ENCODE data around the gene PDHA1. TPM values are rescaled to one million over a fixed set of nuclear protein-coding genes. Genes with fewer than 3 reads are reported as not detected.

The PDHA1 gene
- total and polyA plus RNA-seq, 2 of the 8 experiments (the other 6 are each of a cell fraction or from before 2014, with no cell fraction given) = 128 to 225 TPM

DNA sequence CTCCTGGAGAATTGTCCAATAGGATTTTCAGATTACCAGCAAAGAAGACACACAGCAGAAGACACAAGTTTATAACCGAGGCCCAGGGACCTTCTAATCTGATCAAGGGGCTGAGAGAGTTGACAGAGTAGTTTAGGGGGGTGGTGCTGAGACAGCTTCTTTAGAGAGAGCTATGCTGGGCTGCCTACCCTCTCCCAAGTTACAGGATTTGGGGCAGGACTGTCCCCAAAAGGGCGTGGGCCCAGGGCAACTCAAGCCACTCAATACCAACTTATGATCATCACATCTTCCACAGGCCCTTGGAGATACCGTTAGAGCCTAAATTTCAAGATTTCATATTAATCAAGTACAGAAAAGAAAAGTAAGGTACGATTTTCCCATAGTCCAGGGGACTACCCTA lies 43.0 kb downstream of the PDHA1 start:
- no peak overlapping the region for H2BK20ac ChIP-seq (ENCODE audit: low read length)
- H3K79me1 ChIP-seq (ENCODE audit: low read depth, low read length) = no peaks in the 10 kb centered on the region
- no peak overlapping the region for H2BK5ac ChIP-seq (ENCODE audit: low read depth, low read length)
- H4K91ac ChIP-seq (replicated peaks; ENCODE audit: insufficient read length, low read length) = no peak overlapping the region
- no peak for TF ChIP-seq SUZ12 (IDR thresholded peaks at IDR 0.05; ENCODE audit: low read length)
- no peak overlapping the region for H3K18ac ChIP-seq (ENCODE audit: extremely low read depth, low read length)
- no peak overlapping the region for H3K27ac ChIP-seq (ENCODE audit: low read depth, low read length)
- no peaks in the 10 kb centered on the region for H3K27me3 ChIP-seq (replicated peaks in 1 of 4; ENCODE audit: control insufficient read depth in 3 of 4, extremely low read depth in 1 of 4, insufficient read depth in 3 of 4, low read length in 3 of 4)
- no peak overlapping the region for H3K56ac ChIP-seq (replicated peaks; ENCODE audit: insufficient read length, low read depth, low read length)
- no peak overlapping the region for H3K14ac ChIP-seq (ENCODE audit: insufficient read length)
- no peaks in the 10 kb centered on the region for H3K23me2 ChIP-seq (ENCODE audit: low read depth, low read length)
- no peak overlapping the region for H3K9ac ChIP-seq (replicated peaks in 1 of 4; ENCODE audit: extremely low read depth in 1 of 4, low read depth in 3 of 4, low read length in 3 of 4)
- H3K4ac ChIP-seq (replicated peaks; ENCODE audit: insufficient read length, low read depth, low read length) = no peak overlapping the region
- H3K9me3 ChIP-seq (ENCODE audit: insufficient read depth in 2 of 2, low read depth in 1 of 2, low read length in 1 of 2) = no peaks in the 10 kb centered on the region
- H3K36me3 ChIP-seq (ENCODE audit: control insufficient read depth in 2 of 4, insufficient read depth in 4 of 4, low read length in 3 of 4) = no peaks in the 10 kb centered on the region
- no peak overlapping the region for H2BK15ac ChIP-seq (ENCODE audit: low read length)
- H3K4me2 ChIP-seq (ENCODE audit: insufficient read depth in 1 of 2, low read depth in 2 of 2, low read length in 2 of 2) = no peak overlapping the region
- H3K79me2 ChIP-seq (ENCODE audit: control insufficient read depth in 1 of 2, insufficient read depth in 2 of 2, low read length in 2 of 2) = no peaks in the 10 kb centered on the region
- H3K23ac ChIP-seq (ENCODE audit: insufficient read length) = no peak overlapping the region
- FAIRE-seq (no peak), DNase-seq (ENCODE audit: low read depth in 1 of 2, low spot score in 2 of 2) (no peak)
- 100% methylated on average over 3 of the region's 4 CpGs; no CpG with 5 or more reads in 1 of the 2 experiments for WGBS, 2 experiments (ENCODE audit: extremely low coverage in 1 of 2, insufficient coverage in 1 of 2, insufficient read length in 1 of 2, insufficient replicate concordance in 2 of 2, low coverage in 1 of 2, low lambda C conversion rate in 2 of 2, missing lambda C conversion rate in 1 of 2)
- POLR2A ChIA-PET (ENCODE audit: partially characterized antibody) = no interaction called here
- no peaks in the 10 kb centered on the region for H4K20me1 ChIP-seq (replicated peaks in 1 of 2; ENCODE audit: control insufficient read depth in 1 of 2, insufficient read depth in 2 of 2, low read length in 2 of 2)
- no peak overlapping the region for H4K5ac ChIP-seq (ENCODE audit: insufficient read length, low read depth, low read length)
- CTCF ChIA-PET (ENCODE audit: partially characterized antibody) = no interaction called here
- no peak overlapping the region for H2AFZ ChIP-seq (ENCODE audit: low read length)
- no peak overlapping the region for H2BK12ac ChIP-seq (ENCODE audit: low read depth, low read length)
- no peak overlapping the region for H3K4me3 ChIP-seq (ENCODE audit: extremely low read depth in 1 of 4, insufficient read depth in 2 of 4, low read depth in 3 of 4, low read length in 4 of 4)
- no peak overlapping the region for H2AK5ac ChIP-seq (ENCODE audit: low read depth, low read length)
- H3K4me1 ChIP-seq (replicated peaks in 1 of 4; ENCODE audit: control insufficient read depth in 3 of 4, insufficient read depth in 4 of 4, low read length in 3 of 4) = no peaks in the 10 kb centered on the region; a peak in 2 of 7 replicates
- H2BK120ac ChIP-seq (replicated peaks; ENCODE audit: low read depth, low read length) = no peak overlapping the region
- no peak overlapping the region for H4K8ac ChIP-seq (ENCODE audit: extremely low read depth, insufficient read depth, low read length)

All from H1 (cell line).